HG02884 (cell line): ENCODE results near the gene PDCD6IP.

ENCODE experiments used
- ATAC-seq: cut with Tn5 transposase; IDR thresholded peaks from one replicate; pipeline ENCODE4 v1.9.1; 2021; ENCODE audit warnings: mild to moderate bottlenecking, moderate library complexity; ENCODE audit not compliant: unreplicated experiment

Gene PDCD6IP

GRCh38 chr3:33885496-33885895, 87.1 kb downstream of the PDCD6IP start:
- no peak for ATAC-seq

GRCh38 chr3:33886015-33886414, 87.6 kb downstream of the PDCD6IP start:
- no peak for ATAC-seq

- ATAC-seq: no peak
These were observed 89.0 kb downstream of the PDCD6IP start for GRCh38 chr3:33887478-33887877.

GRCh38 chr3:33889394-33890039, 91.1 kb downstream of the PDCD6IP start:
- ATAC-seq: no peak

GRCh38 chr3:33892655-33893054, 94.2 kb downstream of the PDCD6IP start:
- no peak for ATAC-seq

GRCh38 chr3:33895658-33896057, 97.2 kb downstream of the PDCD6IP start:
- no peak for ATAC-seq

- ATAC-seq: no peak
These were observed 98.9 kb downstream of the PDCD6IP start for GRCh38 chr3:33897306-33897705.

- ATAC-seq: no peak
These were observed 100.5 kb downstream of the PDCD6IP start for GRCh38 chr3:33898901-33899300.

GRCh38 chr3:33900440-33900808, 102.0 kb downstream of the PDCD6IP start:
- no peak for ATAC-seq

GRCh38 chr3:33900809-33901505, 102.5 kb downstream of the PDCD6IP start:
- no peak for ATAC-seq

- ATAC-seq: no peak
These were observed 103.6 kb downstream of the PDCD6IP start for GRCh38 chr3:33901862-33902563.

- ATAC-seq: no peak
These were observed 106.3 kb downstream of the PDCD6IP start for GRCh38 chr3:33904730-33905129.

GRCh38 chr3:33908250-33908851, 109.9 kb downstream of the PDCD6IP start:
- ATAC-seq: no peak

- no peak for ATAC-seq
These were observed 111.1 kb downstream of the PDCD6IP start for GRCh38 chr3:33909547-33909946.

- ATAC-seq: no peak
These were observed 111.6 kb downstream of the PDCD6IP start for GRCh38 chr3:33910031-33910430.

- no peak for ATAC-seq
These were observed 113.3 kb downstream of the PDCD6IP start for GRCh38 chr3:33911525-33912322.

- no peak for ATAC-seq
These were observed 115.8 kb downstream of the PDCD6IP start for GRCh38 chr3:33914212-33914611.

- ATAC-seq: no peak
These were observed 116.4 kb downstream of the PDCD6IP start for GRCh38 chr3:33914731-33915379.

GRCh38 chr3:33915796-33916546, 117.5 kb downstream of the PDCD6IP start:
- ATAC-seq: peak; percentile 89
